ENCODE results near the gene ZNF436. TPM values are rescaled to one million over a fixed set of nuclear protein-coding genes. Genes with fewer than 3 reads are reported as not detected.

Gene ZNF436
- total and polyA plus RNA-seq, 5 donors, result 4.4 to 13.8 (median 12.0) TPM

DNA sequence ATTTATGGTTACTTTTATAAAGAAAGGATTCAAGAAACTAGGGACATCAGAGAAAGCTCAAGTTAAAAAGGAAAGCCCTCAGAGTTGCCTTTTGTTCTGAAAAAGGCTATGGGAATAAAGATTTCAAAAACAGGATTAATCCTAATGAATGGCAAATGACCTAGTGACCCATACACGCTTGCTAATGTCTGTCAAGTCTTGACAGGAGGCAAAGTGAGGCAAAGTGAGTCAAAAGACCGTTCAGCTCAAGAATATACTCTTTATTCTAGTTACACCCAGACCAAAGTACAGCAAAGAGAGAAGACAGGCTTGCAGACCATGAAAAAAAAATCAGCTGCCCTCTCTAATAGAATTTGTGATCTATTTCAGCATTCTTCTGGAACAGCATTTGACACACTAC, 3.5 kb downstream of the ZNF436 start:
- intact Hi-C loops (cut with DNase I), result loop anchor here in 1 of 4 donors (5.0 kb wide), 1 partner anchor 36 kb away; no protein-coding TSS in a partner anchor
- no peak for ATAC-seq
- WGBS, result 85% methylated on average over 2 of the region's 2 CpGs
- Histone ChIP-seq H3K27ac (ENCODE audit: low read length) (no peak overlapping the region), H3K4me3 (ENCODE audit: low read length) (no peak overlapping the region), H3K9me3 (ENCODE audit: control insufficient read depth, low read length) (peaks cover 14% of the 10 kb centered on the region), H3K4me1 (ENCODE audit: control insufficient read depth, insufficient read depth, low read length) (peaks cover 8% of the 10 kb centered on the region), H3K27me3 (ENCODE audit: control insufficient read depth, insufficient read depth) (no peaks in the 10 kb centered on the region)
- no peak for DNase-seq

GRCh38 chr1:23362218-23362713, 7.4 kb downstream of the ZNF436 start:
- 98% methylated on average over 13 of the region's 13 CpGs for WGBS
- Histone ChIP-seq H3K4me3 (ENCODE audit: low read length) (peak overlapping the region; percentile 18), H3K27me3 (ENCODE audit: control insufficient read depth, insufficient read depth) (no peaks in the 10 kb centered on the region), H3K9me3 (ENCODE audit: control insufficient read depth, low read length) (peaks cover 14% of the 10 kb centered on the region), H3K4me1 (ENCODE audit: control insufficient read depth, insufficient read depth, low read length) (no peaks in the 10 kb centered on the region), H3K27ac (ENCODE audit: low read length) (no peak overlapping the region)
- DNase-seq, result no peak
- intact Hi-C loops (cut with DNase I), result no loop called here
- ATAC-seq, result no peak

- intact Hi-C loops (cut with DNase I), result no loop called here
- H3K27me3 ChIP-seq (ENCODE audit: control insufficient read depth, insufficient read depth), result no peaks in the 10 kb centered on the region
- WGBS, result 84% methylated on average over 3 of the region's 3 CpGs
- H3K4me3 ChIP-seq (ENCODE audit: low read length), result no peak overlapping the region
- no peaks in the 10 kb centered on the region for H3K4me1 ChIP-seq (ENCODE audit: control insufficient read depth, insufficient read depth, low read length)
- DNase-seq, result no peak
- ATAC-seq, result no peak
- peaks cover 14% of the 10 kb centered on the region for H3K9me3 ChIP-seq (ENCODE audit: control insufficient read depth, low read length)
- no peak overlapping the region for H3K27ac ChIP-seq (ENCODE audit: low read length)
These were observed 11.2 kb downstream of the ZNF436 start for GRCh38 chr1:23358310-23358875.

GRCh38 chr1:23357138-23357908, 12.3 kb downstream of the ZNF436 start:
- H3K4me3 ChIP-seq (ENCODE audit: low read length), result no peak overlapping the region
- H3K27ac ChIP-seq (ENCODE audit: low read length), result peak overlapping the region; percentile 20
- H3K4me1 ChIP-seq (ENCODE audit: control insufficient read depth, insufficient read depth, low read length), result no peaks in the 10 kb centered on the region
- DNase-seq (no peak), ATAC-seq (no peak)
- 33% methylated on average over 3 of the region's 3 CpGs for WGBS
- H3K27me3 ChIP-seq (ENCODE audit: control insufficient read depth, insufficient read depth), result no peaks in the 10 kb centered on the region
- intact Hi-C loops (cut with DNase I), result no loop called here
- H3K9me3 ChIP-seq (ENCODE audit: control insufficient read depth, low read length), result peaks cover 8% of the 10 kb centered on the region

- Histone ChIP-seq H3K4me3 (ENCODE audit: low read length) (no peak overlapping the region), H3K27ac (ENCODE audit: low read length) (peak overlapping the region; percentile 20), H3K4me1 (ENCODE audit: control insufficient read depth, insufficient read depth, low read length) (no peaks in the 10 kb centered on the region), H3K9me3 (ENCODE audit: control insufficient read depth, low read length) (peaks cover 3% of the 10 kb centered on the region), H3K27me3 (ENCODE audit: control insufficient read depth, insufficient read depth) (no peaks in the 10 kb centered on the region)
- DNase-seq (no peak), ATAC-seq (no peak)
- 82% methylated on average over 8 of the region's 8 CpGs for WGBS
- intact Hi-C loops (cut with DNase I), result no loop called here
These were observed 13.0 kb downstream of the ZNF436 start for GRCh38 chr1:23356471-23357137.

DNA sequence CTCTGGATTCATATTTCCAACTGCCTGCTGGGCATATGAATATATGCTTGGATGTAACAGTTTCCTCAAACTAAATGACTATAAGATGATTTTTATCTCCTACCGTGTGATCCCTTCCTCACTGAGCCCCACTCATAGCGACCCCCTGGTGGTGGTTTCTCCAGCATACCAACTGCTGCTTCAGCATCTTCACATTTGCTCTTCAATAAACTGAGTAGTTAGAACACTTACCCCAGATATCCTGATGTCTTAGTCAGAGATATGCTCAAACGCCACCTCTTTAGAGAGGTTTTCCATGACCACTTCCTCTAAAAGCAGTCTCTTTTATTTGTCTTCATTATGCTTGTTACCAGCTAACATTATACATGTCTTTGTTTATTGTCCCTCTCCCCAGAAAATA, 15.4 kb downstream of the ZNF436 start:
- no peak overlapping the region for H3K27ac ChIP-seq (ENCODE audit: low read length)
- 45% methylated on average over 3 of the region's 3 CpGs for WGBS
- DNase-seq (no peak), ATAC-seq (no peak)
- no peaks in the 10 kb centered on the region for H3K9me3 ChIP-seq (ENCODE audit: control insufficient read depth, low read length)
- no peak overlapping the region for H3K4me3 ChIP-seq (ENCODE audit: low read length)
- H3K27me3 ChIP-seq (ENCODE audit: control insufficient read depth, insufficient read depth), result no peaks in the 10 kb centered on the region
- H3K4me1 ChIP-seq (ENCODE audit: control insufficient read depth, insufficient read depth, low read length), result no peaks in the 10 kb centered on the region
- intact Hi-C loops (cut with DNase I), result no loop called here

- no peak overlapping the region for H3K27ac ChIP-seq (ENCODE audit: low read length)
These were observed 17.4 kb downstream of the ZNF436 start for GRCh38 chr1:23352096-23352695.

DNA sequence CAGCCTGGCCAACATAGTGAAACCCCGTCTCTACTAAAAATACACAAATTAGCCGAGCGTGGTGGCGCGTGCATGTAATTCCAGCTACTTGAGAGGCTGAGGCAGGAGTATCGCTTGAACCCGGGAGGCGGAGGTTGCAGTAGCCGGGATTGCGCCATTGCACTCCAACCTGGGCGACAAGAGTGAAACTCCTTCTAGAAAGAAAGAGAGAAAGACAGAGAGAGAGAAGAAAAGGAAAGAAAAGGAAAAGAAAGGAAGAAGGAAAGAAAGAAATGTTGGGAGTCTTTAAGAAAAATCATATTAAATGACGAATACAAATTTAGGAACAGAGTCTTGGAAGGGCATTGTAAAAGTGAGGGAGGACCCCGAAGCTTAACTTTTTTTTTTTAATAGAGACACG, 23.7 kb downstream of the ZNF436 start:
- Histone ChIP-seq H3K27ac (ENCODE audit: low read length) (no peak overlapping the region), H3K4me1 (ENCODE audit: control insufficient read depth, insufficient read depth, low read length) (no peaks in the 10 kb centered on the region), H3K4me3 (ENCODE audit: low read length) (no peak overlapping the region), H3K27me3 (ENCODE audit: control insufficient read depth, insufficient read depth) (no peaks in the 10 kb centered on the region), H3K9me3 (ENCODE audit: control insufficient read depth, low read length) (no peaks in the 10 kb centered on the region)
- no peak for ATAC-seq
- no peak for DNase-seq
- intact Hi-C loops (cut with DNase I), result loop anchor here in 2 of 4 donors (10.0 kb wide), 1 partner anchor 59 kb away; no protein-coding TSS in a partner anchor
- 96% methylated on average over 14 of the region's 14 CpGs for WGBS

More at GRCh38 chr1:23352096-23352695, 17.4 kb downstream of the ZNF436 start:
- WGBS, result 98% methylated on average over 1 of the region's 1 CpG
- ATAC-seq, result no peak
- Histone ChIP-seq H3K4me3 (ENCODE audit: low read length) (no peak overlapping the region), H3K9me3 (ENCODE audit: control insufficient read depth, low read length) (no peaks in the 10 kb centered on the region), H3K27me3 (ENCODE audit: control insufficient read depth, insufficient read depth) (no peaks in the 10 kb centered on the region), H3K4me1 (ENCODE audit: control insufficient read depth, insufficient read depth, low read length) (no peaks in the 10 kb centered on the region)
- DNase-seq, result no peak
- intact Hi-C loops (cut with DNase I), result no loop called here

DNA sequence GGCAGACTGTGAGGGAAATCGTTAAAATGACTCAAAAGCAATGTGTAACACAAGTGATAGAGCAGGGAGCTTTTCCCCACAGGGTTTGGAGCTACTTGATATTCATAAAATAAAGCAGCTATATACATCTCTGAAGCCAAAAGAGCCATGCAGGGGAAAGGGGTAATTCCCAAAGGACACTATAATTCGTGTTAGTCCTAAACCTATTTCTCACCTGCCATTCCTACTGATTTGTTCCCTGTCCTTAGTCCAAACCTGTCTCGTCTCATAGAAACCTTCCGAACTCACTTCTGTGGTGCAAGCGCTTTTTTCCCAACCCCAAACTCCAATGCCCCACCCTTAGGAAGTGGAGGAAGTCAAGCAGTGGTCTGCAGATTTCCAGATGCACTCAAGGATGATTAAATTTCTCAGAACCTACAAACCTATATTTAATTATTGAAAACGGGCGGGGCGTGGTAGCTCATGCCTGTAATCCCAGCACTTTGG, 24.6 kb downstream of the ZNF436 start:
- DNase-seq (no peak), ATAC-seq (peak in 1 of 2 donors; percentile 0)
- H3K27me3 ChIP-seq (ENCODE audit: control insufficient read depth, insufficient read depth), result no peaks in the 10 kb centered on the region
- WGBS, result 25% methylated on average over 8 of the region's 8 CpGs
- intact Hi-C loops (cut with DNase I), result loop anchor here in 2 of 4 donors (10.0 kb wide), 1 partner anchor 60 kb away; no protein-coding TSS in a partner anchor
- no peaks in the 10 kb centered on the region for H3K4me1 ChIP-seq (ENCODE audit: control insufficient read depth, insufficient read depth, low read length)
- H3K4me3 ChIP-seq (ENCODE audit: low read length), result peak overlapping the region; percentile 60
- H3K9me3 ChIP-seq (ENCODE audit: control insufficient read depth, low read length), result no peaks in the 10 kb centered on the region
- peak overlapping the region; percentile 80 for H3K27ac ChIP-seq (ENCODE audit: low read length)

DNA sequence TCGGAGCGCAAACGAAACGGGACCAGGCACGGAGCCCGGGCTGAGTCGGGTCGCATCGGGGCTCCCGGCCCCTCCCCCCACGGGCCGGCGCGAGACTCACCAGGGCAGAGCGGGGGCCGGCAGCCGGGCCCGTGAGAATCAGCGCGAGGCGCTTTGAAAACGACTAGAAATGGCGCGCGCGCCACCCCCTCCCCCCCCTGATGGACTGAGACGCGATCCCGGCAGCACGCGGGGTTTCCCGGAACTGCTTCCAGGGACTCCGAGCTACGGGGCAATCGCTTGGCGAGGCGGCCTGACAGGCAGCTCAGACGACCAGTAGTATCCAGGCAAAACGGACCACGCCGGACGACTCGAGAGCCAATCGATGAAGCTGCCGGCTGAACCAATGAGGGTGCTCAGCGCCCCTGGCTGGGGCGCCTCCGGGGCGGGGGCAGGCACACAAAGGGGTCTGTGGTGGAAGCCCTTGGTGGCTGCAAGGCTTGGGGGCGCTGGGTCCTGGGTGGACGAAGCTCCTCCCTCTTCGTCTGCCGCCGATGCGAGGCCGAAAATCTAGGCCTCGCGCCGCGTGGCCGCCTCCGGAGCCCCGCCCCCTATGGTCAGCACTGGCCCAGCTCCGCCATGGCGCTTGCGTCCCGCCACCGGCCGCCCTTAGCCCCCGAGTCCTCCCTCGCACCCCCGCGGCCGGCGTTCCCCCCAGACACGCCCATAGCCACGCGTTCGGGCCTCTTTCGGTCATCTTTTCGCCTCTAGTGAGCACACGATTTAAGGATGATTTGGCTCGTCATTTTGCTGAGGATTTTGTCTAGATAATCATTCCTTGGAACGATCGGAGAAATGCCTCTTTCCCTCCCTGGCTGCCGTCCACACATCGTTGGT, 25.3 kb downstream of the ZNF436 start, which contains the start of gene HNRNPR:
Gene HNRNPR, minus strand, starts transcription at position 174 of the 876 bp plus-strand sequence. CDS start 3,276 bp downstream, outside the sequence.
- Histone ChIP-seq H3K4me1 (ENCODE audit: control insufficient read depth, insufficient read depth, low read length) (no peaks in the 10 kb centered on the region), H3K27me3 (ENCODE audit: control insufficient read depth, insufficient read depth) (no peaks in the 10 kb centered on the region), H3K4me3 (ENCODE audit: low read length) (peak within 1 kb of the TSS; percentile 99), H3K9me3 (ENCODE audit: control insufficient read depth, low read length) (no peaks in the 10 kb centered on the region), H3K27ac (ENCODE audit: low read length) (peak within 1 kb of the TSS; percentile 81)
- peak; percentile 100 for DNase-seq
- WGBS, result under 1% methylated on average over 87 of the region's 87 CpGs
- ATAC-seq, result peak; percentile 99
- intact Hi-C loops (cut with DNase I), result loop anchor here in 2 of 4 donors (10.0 kb wide), 1 partner anchor 60 kb away; no protein-coding TSS in a partner anchor
